ENCODE results near the gene BRD1. TPM values are rescaled to one million over a fixed set of nuclear protein-coding genes. Genes with fewer than 3 reads are reported as not detected.

The BRD1 gene
- polyA plus RNA-seq, 4 donors: 29.2 to 49.0 (median 40.4) TPM

GRCh38 chr22:49803737-49804375 lies 23.8 kb downstream of the BRD1 start:
- no peak for DNase-seq (ENCODE audit: low read depth in 4 of 4, low spot score in 2 of 4)

- no peak for DNase-seq (ENCODE audit: low read depth in 4 of 4, low spot score in 2 of 4)
Measured at GRCh38 chr22:49803134-49803533, 24.5 kb downstream of the BRD1 start.

GRCh38 chr22:49801391-49802060 lies 26.1 kb downstream of the BRD1 start:
- no peak for DNase-seq (ENCODE audit: low read depth in 4 of 4, low spot score in 2 of 4)

GRCh38 chr22:49800408-49801238 lies 27.1 kb downstream of the BRD1 start:
- no peak for DNase-seq (ENCODE audit: low read depth in 4 of 4, low spot score in 2 of 4)

GRCh38 chr22:49799431-49800075 lies 28.1 kb downstream of the BRD1 start:
- no peak for DNase-seq (ENCODE audit: low read depth in 4 of 4, low spot score in 2 of 4)

GRCh38 chr22:49798486-49799151 lies 29.1 kb downstream of the BRD1 start:
- no peak for DNase-seq (ENCODE audit: low read depth in 4 of 4, low spot score in 2 of 4)

- DNase-seq (ENCODE audit: low read depth in 4 of 4, low spot score in 2 of 4): no peak
Measured at GRCh38 chr22:49797706-49798105, 30.0 kb downstream of the BRD1 start.

- DNase-seq (ENCODE audit: low read depth in 4 of 4, low spot score in 2 of 4): no peak
Measured at GRCh38 chr22:49796596-49797270, 30.9 kb downstream of the BRD1 start.

- no peak for DNase-seq (ENCODE audit: low read depth in 4 of 4, low spot score in 2 of 4)
Measured at GRCh38 chr22:49795521-49795920, 32.2 kb downstream of the BRD1 start.

GRCh38 chr22:49793871-49794270 lies 33.8 kb downstream of the BRD1 start:
- DNase-seq (ENCODE audit: low read depth in 4 of 4, low spot score in 2 of 4): no peak

GRCh38 chr22:49793296-49793695 lies 34.4 kb downstream of the BRD1 start:
- no peak for DNase-seq (ENCODE audit: low read depth in 4 of 4, low spot score in 2 of 4)

- DNase-seq (ENCODE audit: low read depth in 4 of 4, low spot score in 2 of 4): no peak
Measured at GRCh38 chr22:49792107-49792506, 35.6 kb downstream of the BRD1 start.

- DNase-seq (ENCODE audit: low read depth in 4 of 4, low spot score in 2 of 4): no peak
Measured at GRCh38 chr22:49791682-49792081, 36.0 kb downstream of the BRD1 start.

GRCh38 chr22:49790912-49791311 lies 36.8 kb downstream of the BRD1 start:
- no peak for DNase-seq (ENCODE audit: low read depth in 4 of 4, low spot score in 2 of 4)

GRCh38 chr22:49789289-49790141 lies 38.2 kb downstream of the BRD1 start:
- DNase-seq (ENCODE audit: low read depth in 4 of 4, low spot score in 2 of 4): no peak

GRCh38 chr22:49788504-49788903 lies 39.2 kb downstream of the BRD1 start:
- DNase-seq (ENCODE audit: low read depth in 4 of 4, low spot score in 2 of 4): no peak

- no peak for DNase-seq (ENCODE audit: low read depth in 4 of 4, low spot score in 2 of 4)
Measured at GRCh38 chr22:49787861-49788260, 39.8 kb downstream of the BRD1 start.

GRCh38 chr22:49786976-49787706 lies 40.5 kb downstream of the BRD1 start:
- no peak for DNase-seq (ENCODE audit: low read depth in 4 of 4, low spot score in 2 of 4)
